ENCODE data around the gene NAPSA.

NAPSA gene

GRCh38 chr19:50384685-50385535 lies 19.5 kb upstream of the NAPSA start:
- H3K4me3 ChIP-seq (replicated peaks in 1 of 2; ENCODE audit: low read depth in 2 of 2, low read length in 2 of 2) = peak overlapping the region; percentile 76 to 79
- DNase-seq (ENCODE audit: low read depth in 2 of 2) = peak; percentile 15 to 25
- TF ChIP-seq CTCF (IDR thresholded peaks at IDR 0.05; ENCODE audit: low read depth, low read length) = no peak

GRCh38 chr19:50383852-50384684 lies 18.6 kb upstream of the NAPSA start, which contains the start of gene POLD1:
Gene POLD1, plus strand, starts transcription at chr19:50384347. Its CDS starts 14,505 bp downstream, at chr19:50398852.
- DNase-seq (ENCODE audit: low read depth in 2 of 2) = peak; percentile 98 to 99
- peak within 1 kb of the TSS; percentile 76 to 79 for H3K4me3 ChIP-seq (replicated peaks in 1 of 2; ENCODE audit: low read depth in 2 of 2, low read length in 2 of 2)
- no peak for TF ChIP-seq CTCF (IDR thresholded peaks at IDR 0.05; ENCODE audit: low read depth, low read length)

- no peak for DNase-seq (ENCODE audit: low read depth in 2 of 2)
- peak overlapping the region; percentile 76 to 79 for H3K4me3 ChIP-seq (replicated peaks in 1 of 2; ENCODE audit: low read depth in 2 of 2, low read length in 2 of 2)
- no peak for TF ChIP-seq CTCF (IDR thresholded peaks at IDR 0.05; ENCODE audit: low read depth, low read length)
These were observed 17.8 kb upstream of the NAPSA start for GRCh38 chr19:50383001-50383851.

GRCh38 chr19:50381881-50382729 lies 16.7 kb upstream of the NAPSA start:
- DNase-seq (ENCODE audit: low read depth in 2 of 2) = no peak
- TF ChIP-seq CTCF (IDR thresholded peaks at IDR 0.05; ENCODE audit: low read depth, low read length) = no peak
- H3K4me3 ChIP-seq (replicated peaks in 1 of 2; ENCODE audit: low read depth in 2 of 2, low read length in 2 of 2) = no peak overlapping the region

- H3K4me3 ChIP-seq (replicated peaks in 1 of 2; ENCODE audit: low read depth in 2 of 2, low read length in 2 of 2) = no peak overlapping the region
- no peak for TF ChIP-seq CTCF (IDR thresholded peaks at IDR 0.05; ENCODE audit: low read depth, low read length)
- DNase-seq (ENCODE audit: low read depth in 2 of 2) = peak in 1 of 2 donors; percentile 36
These were observed 15.3 kb upstream of the NAPSA start for GRCh38 chr19:50380751-50381151.

Data from cardiac fibroblast (primary cell).